ENCODE data around the gene TMED8. TPM values are rescaled to one million over a fixed set of nuclear protein-coding genes. Genes with fewer than 3 reads are reported as not detected.

The TMED8 gene
- total RNA-seq, 1 experiment from 2014 or later, result 21.0 TPM

- CTCF ChIA-PET, result no interaction called here
- no peaks in the 10 kb centered on the region for H3K36me3 ChIP-seq (ENCODE audit: insufficient read depth, low read length, poor library complexity, severe bottlenecking)
- BruUV-seq (replicated peaks), result no TSS peak
- DNase-seq (ENCODE audit: low spot score), result no peak
- intact Hi-C loops (cut with micrococcal nuclease; ENCODE audit: unreplicated experiment), result no loop called here
- POLR2A ChIA-PET (ENCODE audit: low non-redundant PET), result no interaction called here
- no peaks in the 10 kb centered on the region for H3K9me3 ChIP-seq (ENCODE audit: low read depth, low read length, poor library complexity, severe bottlenecking)
- H3K4me1 ChIP-seq (ENCODE audit: insufficient read depth, low read length, poor library complexity, severe bottlenecking), result peaks cover 4% of the 10 kb centered on the region
- no peak overlapping the region for H3K4me3 ChIP-seq (ENCODE audit: low read depth, low read length, poor library complexity, severe bottlenecking)
- TF ChIP-seq CTCF (conservative IDR thresholded peaks at IDR 0.05; ENCODE audit: low read depth, low read length), result no peak
- no peak for TF ChIP-seq EZH2 (IDR thresholded peaks at IDR 0.05; ENCODE audit: borderline replicate concordance, low read depth, low read length, poor library complexity, severe bottlenecking)
- H3K27ac ChIP-seq (ENCODE audit: low read depth, low read length, poor library complexity, severe bottlenecking), result no peak overlapping the region
- H3K27me3 ChIP-seq (replicated peaks; ENCODE audit: insufficient read depth, low read depth, low read length, poor library complexity), result no peaks in the 10 kb centered on the region
Measured at GRCh38 chr14:77309131-77309530, 67.8 kb downstream of the TMED8 start.

- Histone ChIP-seq H3K4me1 (ENCODE audit: insufficient read depth, low read length, poor library complexity, severe bottlenecking) (no peaks in the 10 kb centered on the region), H3K36me3 (ENCODE audit: insufficient read depth, low read length, poor library complexity, severe bottlenecking) (no peaks in the 10 kb centered on the region), H3K27me3 (replicated peaks; ENCODE audit: insufficient read depth, low read depth, low read length, poor library complexity) (no peaks in the 10 kb centered on the region), H3K27ac (ENCODE audit: low read depth, low read length, poor library complexity, severe bottlenecking) (no peak overlapping the region), H3K4me3 (ENCODE audit: low read depth, low read length, poor library complexity, severe bottlenecking) (no peak overlapping the region), H3K9me3 (ENCODE audit: low read depth, low read length, poor library complexity, severe bottlenecking) (no peaks in the 10 kb centered on the region)
- TF ChIP-seq EZH2 (IDR thresholded peaks at IDR 0.05; ENCODE audit: borderline replicate concordance, low read depth, low read length, poor library complexity, severe bottlenecking) (no peak), CTCF (conservative IDR thresholded peaks at IDR 0.05; ENCODE audit: low read depth, low read length) (no peak)
- no TSS peak for BruUV-seq (replicated peaks)
- CTCF ChIA-PET, result interaction anchor here (0.7 to 1.0 kb wide), 2 partner anchors 9 to 121 kb away, joined by 4 to 6 read pairs; no protein-coding TSS in a partner anchor
- POLR2A ChIA-PET (ENCODE audit: low non-redundant PET), result no interaction called here
- intact Hi-C loops (cut with micrococcal nuclease; ENCODE audit: unreplicated experiment), result no loop called here
- DNase-seq (ENCODE audit: low spot score), result no peak
Measured at GRCh38 chr14:77306851-77307496, 69.9 kb downstream of the TMED8 start.

- ChIA-PET CTCF (no interaction called here), POLR2A (ENCODE audit: low non-redundant PET) (no interaction called here)
- DNase-seq (ENCODE audit: low spot score), result no peak
- Histone ChIP-seq H3K27me3 (replicated peaks; ENCODE audit: insufficient read depth, low read depth, low read length, poor library complexity) (no peaks in the 10 kb centered on the region), H3K4me3 (ENCODE audit: low read depth, low read length, poor library complexity, severe bottlenecking) (no peak overlapping the region), H3K36me3 (ENCODE audit: insufficient read depth, low read length, poor library complexity, severe bottlenecking) (no peaks in the 10 kb centered on the region), H3K27ac (ENCODE audit: low read depth, low read length, poor library complexity, severe bottlenecking) (no peak overlapping the region), H3K4me1 (ENCODE audit: insufficient read depth, low read length, poor library complexity, severe bottlenecking) (no peaks in the 10 kb centered on the region), H3K9me3 (ENCODE audit: low read depth, low read length, poor library complexity, severe bottlenecking) (no peaks in the 10 kb centered on the region)
- no peak for TF ChIP-seq CTCF (conservative IDR thresholded peaks at IDR 0.05; ENCODE audit: low read depth, low read length)
- intact Hi-C loops (cut with micrococcal nuclease; ENCODE audit: unreplicated experiment), result no loop called here
- no TSS peak for BruUV-seq (replicated peaks)
Measured at GRCh38 chr14:77306416-77306815, 70.5 kb downstream of the TMED8 start.
